Keratinocyte (primary cell): Measurements from ENCODE around the gene CLSTN2. TPM values are rescaled to one million over a fixed set of nuclear protein-coding genes. Genes with fewer than 3 reads are reported as not detected.

Experiments used
- DNase-seq: peaks from one replicate; pipeline ENCODE4 v3.0.0-alpha.2; 2011; ENCODE audit warnings: low read depth, missing footprints, low spot score
- FAIRE-seq: peaks from 2 replicates; lab custom pipeline; 2011; peaks lifted over from hg19 to GRCh38; lab: Jason Lieb, UNC
- H2AFZ ChIP-seq: 2 replicates; pipeline ENCODE4 v1.6.0; 2012; ENCODE audit warnings: low read length, control low read depth, inconsistent platforms; ENCODE audit not compliant: control insufficient read depth
- H3K27ac ChIP-seq: 2 replicates; pipeline ENCODE4 v1.5.1; 2011; ENCODE audit warnings: low read length; ENCODE audit not compliant: control insufficient read depth, insufficient read depth
- H3K27me3 ChIP-seq: 3 replicates; pipeline ENCODE4 v1.6.0; 2011; ENCODE audit warnings: low read length; ENCODE audit not compliant: control insufficient read depth, insufficient read depth; ENCODE audit errors: extremely low read depth
- H3K36me3 ChIP-seq, 2 experiments: 2 replicates in 1 of 2; 3 replicates in 1 of 2; pipeline ENCODE4 v1.5.1; 2011; ENCODE audit warnings: low read length in 2 of 2, mild to moderate bottlenecking in 1 of 2; ENCODE audit not compliant: control insufficient read depth in 2 of 2, insufficient read depth in 2 of 2; ENCODE audit errors: extremely low read depth in 1 of 2
- H3K4me1 ChIP-seq: 3 replicates; pipeline ENCODE4 v1.5.1; 2011; ENCODE audit warnings: low read length; ENCODE audit not compliant: control insufficient read depth, insufficient read depth; ENCODE audit errors: extremely low read depth
- H3K4me2 ChIP-seq: 3 replicates; pipeline ENCODE4 v1.6.0; 2011; ENCODE audit warnings: low read depth, low read length; ENCODE audit not compliant: control insufficient read depth, insufficient read depth; ENCODE audit errors: extremely low read depth
- H3K4me3 ChIP-seq, 3 experiments: fragments of 200-600 bp in 1 of 3; sonication (generic) in 1 of 3; 2 replicates in 2 of 3; 3 replicates in 1 of 3; pipeline ENCODE4 v1.5.1; 2011 to 2016; ENCODE audit warnings: low read length in 3 of 3, mild to moderate bottlenecking in 3 of 3, control low read depth in 2 of 3, inconsistent platforms in 1 of 3, low read depth in 1 of 3, mixed read lengths in 1 of 3, mixed run types in 1 of 3, moderate library complexity in 1 of 3; ENCODE audit not compliant: control insufficient read depth in 2 of 3, insufficient read depth in 2 of 3; ENCODE audit errors: extremely low read depth in 1 of 3
- H3K79me2 ChIP-seq: 2 replicates; pipeline ENCODE4 v1.6.0; 2012; ENCODE audit warnings: low read length; ENCODE audit not compliant: control insufficient read depth, insufficient read depth
- H3K9ac ChIP-seq: 3 replicates; pipeline ENCODE4 v1.6.0; 2011; ENCODE audit warnings: low read length; ENCODE audit not compliant: control insufficient read depth, insufficient read depth; ENCODE audit errors: extremely low read depth
- H3K9me1 ChIP-seq: 3 replicates; pipeline ENCODE4 v1.6.0; 2011; ENCODE audit warnings: low read length; ENCODE audit not compliant: control insufficient read depth, insufficient read depth; ENCODE audit errors: extremely low read depth
- H3K9me3 ChIP-seq: 2 replicates; pipeline ENCODE4 v1.5.1; 2012; ENCODE audit warnings: low read depth, low read length; ENCODE audit not compliant: control insufficient read depth
- H4K20me1 ChIP-seq: 3 replicates; pipeline ENCODE4 v1.6.0; 2011; ENCODE audit warnings: low read length; ENCODE audit not compliant: control insufficient read depth, insufficient read depth; ENCODE audit errors: extremely low read depth
- EZH2 ChIP-seq: IDR thresholded peaks from one replicate; pipeline ENCODE4 v1.6.1; 2012; ENCODE audit warnings: inconsistent platforms, mild to moderate bottlenecking, low read length, moderate library complexity
- dilution Hi-C: fragments of 300-500 bp; cut with MboI; formaldehyde crosslinking; loops from one replicate; pipeline ENCODE4 v1.7.0; 2020; ENCODE audit warnings: low sequenced_read_pairs; ENCODE audit not compliant: extremely low pct_ligation_motif_present
- polyA plus RNA-seq, 5 experiments: library from polyadenylated mRNA; depleted of rRNA in 3 of 5; stranded (reverse) in 3 of 5; stranded (forward) in 1 of 5; unstranded in 1 of 5; fragments of >200 nt; gene quantifications; 1 replicate in 1 of 5; 2 replicates in 3 of 5; 3 replicates in 1 of 5; pipeline versions ENCODE4 v1.2.1 to v1.2.3, GENCODE V29; 2011 to 2012; ENCODE audit warnings: missing spikeins in 2 of 5, low read depth in 1 of 5, low replicate concordance in 1 of 5
- TF ChIP-seq, protein P1 (sequence below), 3 experiments: IDR thresholded peaks in 1 of 3; conservative IDR thresholded peaks in 1 of 3; optimal IDR thresholded peaks in 1 of 3; 2 replicates in 2 of 3; 3 replicates in 1 of 3; pipeline versions ENCODE3 to v1.5.1; 2011; ENCODE audit warnings: low read length in 3 of 3, mild to moderate bottlenecking in 3 of 3, moderate library complexity in 2 of 3, control low read depth in 1 of 3, inconsistent platforms in 1 of 3; ENCODE audit not compliant: insufficient read depth in 2 of 3; ENCODE audit errors: extremely low read depth in 1 of 3

Gene CLSTN2
- polyA plus RNA-seq, 1 donor (not counting 4 experiments of a cell fraction or from before 2014, with no cell fraction given) = 0.09 TPM

DNA sequence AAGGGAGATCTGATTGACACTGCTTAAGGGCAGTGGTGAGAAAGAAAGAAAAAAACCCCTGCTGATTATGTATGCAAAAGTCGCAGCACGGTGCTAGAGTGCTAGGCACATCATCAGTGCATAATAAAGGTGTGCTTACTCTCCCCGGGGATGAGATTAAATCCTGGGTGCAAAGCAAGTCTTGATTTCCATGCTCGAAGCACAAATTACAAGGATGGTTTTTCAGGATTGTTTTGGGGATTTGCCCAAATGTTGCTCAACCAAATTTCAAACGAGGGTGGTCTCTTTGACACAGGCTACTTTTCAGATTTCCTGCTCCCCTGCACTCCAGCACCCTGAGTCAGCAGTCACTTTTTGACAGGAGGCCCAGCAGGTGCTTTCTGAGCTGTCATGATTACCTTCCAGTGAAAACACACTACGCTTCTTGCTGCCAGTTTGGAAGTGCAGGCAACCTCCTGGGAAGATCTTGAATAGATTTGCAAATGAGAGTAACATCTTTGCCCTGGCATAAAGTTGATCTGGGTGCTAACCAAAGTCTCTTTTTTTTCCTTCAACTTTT is 575.4 kb downstream of the CLSTN2 start:
- H3K27ac ChIP-seq = no peak overlapping the region
- no peak overlapping the region for H3K4me2 ChIP-seq
- H3K36me3 ChIP-seq = no peaks in the 10 kb centered on the region
- H2AFZ ChIP-seq = no peak overlapping the region
- H3K9me1 ChIP-seq = no peaks in the 10 kb centered on the region
- dilution Hi-C loops = no loop called here
- H3K4me3 ChIP-seq = no peak overlapping the region
- no peaks in the 10 kb centered on the region for H3K9me3 ChIP-seq
- no peak overlapping the region for H3K9ac ChIP-seq
- no peaks in the 10 kb centered on the region for H3K79me2 ChIP-seq
- peaks cover 3% of the 10 kb centered on the region for H3K27me3 ChIP-seq
- TF ChIP-seq EZH2 = no peak
- TF ChIP-seq, protein P1, sequence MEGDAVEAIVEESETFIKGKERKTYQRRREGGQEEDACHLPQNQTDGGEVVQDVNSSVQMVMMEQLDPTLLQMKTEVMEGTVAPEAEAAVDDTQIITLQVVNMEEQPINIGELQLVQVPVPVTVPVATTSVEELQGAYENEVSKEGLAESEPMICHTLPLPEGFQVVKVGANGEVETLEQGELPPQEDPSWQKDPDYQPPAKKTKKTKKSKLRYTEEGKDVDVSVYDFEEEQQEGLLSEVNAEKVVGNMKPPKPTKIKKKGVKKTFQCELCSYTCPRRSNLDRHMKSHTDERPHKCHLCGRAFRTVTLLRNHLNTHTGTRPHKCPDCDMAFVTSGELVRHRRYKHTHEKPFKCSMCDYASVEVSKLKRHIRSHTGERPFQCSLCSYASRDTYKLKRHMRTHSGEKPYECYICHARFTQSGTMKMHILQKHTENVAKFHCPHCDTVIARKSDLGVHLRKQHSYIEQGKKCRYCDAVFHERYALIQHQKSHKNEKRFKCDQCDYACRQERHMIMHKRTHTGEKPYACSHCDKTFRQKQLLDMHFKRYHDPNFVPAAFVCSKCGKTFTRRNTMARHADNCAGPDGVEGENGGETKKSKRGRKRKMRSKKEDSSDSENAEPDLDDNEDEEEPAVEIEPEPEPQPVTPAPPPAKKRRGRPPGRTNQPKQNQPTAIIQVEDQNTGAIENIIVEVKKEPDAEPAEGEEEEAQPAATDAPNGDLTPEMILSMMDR (optimal IDR thresholded peaks at IDR 0.05 in 1 of 3, IDR thresholded peaks at IDR 0.05 in 1 of 3, conservative IDR thresholded peaks at IDR 0.05 in 1 of 3; ENCODE audit: extremely low read depth in 1 of 3, insufficient read depth in 2 of 3, low read length in 3 of 3) = no peak
- H3K4me1 ChIP-seq = no peaks in the 10 kb centered on the region
- no peaks in the 10 kb centered on the region for H4K20me1 ChIP-seq
- DNase-seq (no peak), FAIRE-seq (no peak)

DNA sequence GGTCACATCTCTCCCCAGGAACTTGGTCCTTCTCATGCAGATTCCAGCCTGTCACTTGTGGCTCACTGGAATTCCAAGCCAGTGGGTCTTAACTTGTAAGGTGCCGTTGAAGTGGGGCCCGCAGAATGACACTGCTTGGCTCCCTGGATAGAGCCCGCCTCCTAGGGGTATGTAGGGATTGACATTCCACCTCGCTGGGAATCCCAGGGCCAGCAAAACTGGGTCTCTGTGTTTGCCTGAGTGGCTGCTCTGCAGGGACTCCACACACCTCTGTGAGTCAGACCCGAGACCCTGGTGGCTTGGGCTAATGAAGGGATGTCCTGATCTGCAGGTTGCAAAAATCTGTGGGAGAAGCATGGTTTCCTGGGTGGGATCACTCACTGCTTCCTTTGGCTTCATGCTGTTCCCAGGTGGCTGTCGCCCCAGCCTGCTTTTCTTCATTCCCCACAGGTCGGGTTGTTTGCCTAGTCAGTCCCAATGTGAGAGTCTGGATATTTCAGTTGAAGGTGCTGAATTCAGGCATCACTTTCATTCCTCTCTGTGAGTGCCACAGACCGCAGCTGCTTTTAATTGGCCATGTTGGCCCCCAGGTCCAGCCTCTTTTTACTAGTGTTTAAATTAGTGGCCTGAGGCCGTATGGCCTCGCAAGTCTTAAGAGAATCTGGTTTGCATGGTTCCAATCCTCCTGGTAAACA is 586.9 kb downstream of the CLSTN2 start:
- H4K20me1 ChIP-seq = no peaks in the 10 kb centered on the region
- no peak overlapping the region for H3K4me3 ChIP-seq
- no peaks in the 10 kb centered on the region for H3K79me2 ChIP-seq
- H3K27me3 ChIP-seq = peaks cover 3% of the 10 kb centered on the region
- H3K36me3 ChIP-seq = no peaks in the 10 kb centered on the region
- H3K4me2 ChIP-seq = no peak overlapping the region
- H3K9me3 ChIP-seq = no peaks in the 10 kb centered on the region
- DNase-seq = no peak
- no peaks in the 10 kb centered on the region for H3K9me1 ChIP-seq
- no peak overlapping the region for H2AFZ ChIP-seq
- TF ChIP-seq, protein P1 (optimal IDR thresholded peaks at IDR 0.05 in 1 of 3, IDR thresholded peaks at IDR 0.05 in 1 of 3, conservative IDR thresholded peaks at IDR 0.05 in 1 of 3; ENCODE audit: extremely low read depth in 1 of 3, insufficient read depth in 2 of 3, low read length in 3 of 3) = no peak
- TF ChIP-seq EZH2 = no peak
- dilution Hi-C loops = no loop called here
- H3K4me1 ChIP-seq = no peaks in the 10 kb centered on the region
- H3K27ac ChIP-seq = no peak overlapping the region
- no peak for FAIRE-seq
- no peak overlapping the region for H3K9ac ChIP-seq
